H1 (cell line): Measurements from ENCODE around the gene NR2F6. TPM values are rescaled to one million over a fixed set of nuclear protein-coding genes. Genes with fewer than 3 reads are reported as not detected.
A peak's percentile ranks its signal among the peaks of the same experiment; 100 is the strongest.

Source experiments
- ASH2L ChIP-seq: fragments of 200-600, 300-600 bp; sonication (generic); IDR thresholded peaks from one replicate; pipeline ENCODE4 v1.7.1; 2017; ENCODE audit warnings: low read length
- ATF2 ChIP-seq: IDR thresholded peaks from 2 replicates; pipeline ENCODE4 v1.6.1; 2012; ENCODE audit warnings: low read length, inconsistent platforms
- CHD1 ChIP-seq: IDR thresholded peaks from 2 replicates; pipeline ENCODE4 v1.6.1; 2012; ENCODE audit warnings: low read depth, low read length, improper control_type of control experiment
- CTBP2 ChIP-seq: IDR thresholded peaks from 2 replicates; pipeline ENCODE4 v1.7.0; 2011; ENCODE audit warnings: borderline replicate concordance, mild to moderate bottlenecking, moderate library complexity, mixed read lengths, low read length; ENCODE audit not compliant: insufficient read depth, insufficient read length
- EGR1 ChIP-seq: IDR thresholded peaks from 2 replicates; pipeline ENCODE4 v1.6.1; 2011; ENCODE audit warnings: low read depth, low read length, borderline replicate concordance
- GABPA ChIP-seq: IDR thresholded peaks from 2 replicates; pipeline ENCODE4 v1.6.1; 2011; ENCODE audit warnings: mild to moderate bottlenecking, low read length, moderate library complexity, borderline replicate concordance; ENCODE audit not compliant: insufficient read depth
- JUND ChIP-seq: IDR thresholded peaks from 2 replicates; pipeline ENCODE4 v1.6.1; 2011; ENCODE audit warnings: mild to moderate bottlenecking, improper control_type of control experiment, low read length
- KDM1A ChIP-seq: fragments of 200-600, 300-600 bp; sonication (generic); IDR thresholded peaks from 2 replicates; pipeline ENCODE4 v1.7.1; 2016; ENCODE audit warnings: mild to moderate bottlenecking, low read length, borderline replicate concordance
- KDM4A ChIP-seq: IDR thresholded peaks from one replicate; pipeline ENCODE4 v1.7.1; 2012; ENCODE audit warnings: low read depth, mild to moderate bottlenecking, moderate library complexity, low read length, inconsistent platforms; ENCODE audit not compliant: severe bottlenecking
- NRF1 ChIP-seq: IDR thresholded peaks from 2 replicates; pipeline ENCODE4 v1.6.1; 2011; ENCODE audit warnings: mild to moderate bottlenecking, low read depth, low read length, improper control_type of control experiment
- POLR2A ChIP-seq, 2 experiments: IDR thresholded peaks; 1 replicate in 1 of 2; 2 replicates in 1 of 2; pipeline ENCODE4 v1.6.1; 2011; ENCODE audit warnings: low read depth in 2 of 2, low read length in 2 of 2, mild to moderate bottlenecking in 2 of 2; ENCODE audit errors: control extremely low read depth in 1 of 2
- POU5F1 ChIP-seq: IDR thresholded peaks from 2 replicates; pipeline ENCODE4 v1.6.1; 2011; ENCODE audit warnings: low read depth, mild to moderate bottlenecking, low read length, moderate library complexity
- RAD21 ChIP-seq, 2 experiments: IDR thresholded peaks in 1 of 2; conservative IDR thresholded peaks in 1 of 2; 2 replicates each; pipeline ENCODE4 v1.6.1; 2011; ENCODE audit warnings: low read depth in 2 of 2, low read length in 2 of 2, improper control_type of control experiment in 1 of 2, inconsistent platforms in 1 of 2, mild to moderate bottlenecking in 1 of 2, moderate library complexity in 1 of 2
- RFX5 ChIP-seq: IDR thresholded peaks from 2 replicates; pipeline ENCODE4 v1.6.1; 2011; ENCODE audit warnings: low read depth, low read length, improper control_type of control experiment, borderline replicate concordance
- SP1 ChIP-seq: IDR thresholded peaks from 2 replicates; pipeline ENCODE4 v1.6.1; 2011; ENCODE audit warnings: low read depth, low read length
- SP2 ChIP-seq: IDR thresholded peaks from 2 replicates; pipeline ENCODE4 v1.6.1; 2012; ENCODE audit warnings: mild to moderate bottlenecking, low read length, inconsistent platforms
- SUZ12 ChIP-seq: fragments of 200-600 bp; sonication (generic); IDR thresholded peaks from 2 replicates; pipeline ENCODE4 v1.6.1; 2012; ENCODE audit warnings: mild to moderate bottlenecking, inconsistent platforms, low read length, moderate library complexity, mixed read lengths
- TBP ChIP-seq: IDR thresholded peaks from 2 replicates; pipeline ENCODE4 v1.6.1; 2011; ENCODE audit warnings: low read depth, low read length, improper control_type of control experiment
- ZNF274 ChIP-seq: IDR thresholded peaks from 2 replicates; pipeline ENCODE4 v1.7.0; 2012; ENCODE audit warnings: low read length, borderline replicate concordance; ENCODE audit errors: extremely low read depth
- polyA plus RNA-seq, 7 experiments: library from polyadenylated mRNA; depleted of rRNA in 3 of 7; stranded (reverse) in 5 of 7; unstranded in 2 of 7; fragments of >200 nt in 5 of 7; fragments of 200-250 nt in 2 of 7; gene quantifications; 1 replicate in 5 of 7; 2 replicates in 1 of 7; 4 replicates in 1 of 7; pipeline versions ENCODE4 v1.2.1 to v1.2.3, GENCODE V29; 2011 to 2013; ENCODE audit warnings: missing spikeins in 2 of 7, mixed read lengths in 2 of 7
- total RNA-seq: library from RNA; stranded (reverse); fragmentation: NEBNext Ultra II Directional; extraction: Animal tissue kit (Norgen Biotek cat#: 25700); gene quantifications from 2 replicates; pipeline ENCODE4 v1.2.1, GENCODE V29; 2021

NR2F6 gene
- total and polyA plus RNA-seq, 2 of the 8 experiments (the other 6 are each of a cell fraction or from before 2014, with no cell fraction given), result 99.7 to 114 TPM

- TF ChIP-seq ATF2 (no peak), GABPA (no peak), ASH2L (peak; percentile 19), POU5F1 (no peak), KDM4A (no peak), RFX5 (no peak), CHD1 (no peak), ZNF274 (no peak), NRF1 (no peak), TBP (no peak), SP1 (no peak), POLR2A (IDR thresholded peaks at IDR 0.05; ENCODE audit: control extremely low read depth in 1 of 2, low read depth in 2 of 2, low read length in 2 of 2) (peak in 1 of 2 experiments; percentile 8; a peak in 1 of 3 replicates), KDM1A (no peak), SUZ12 (no peak), SP2 (no peak), JUND (no peak), EGR1 (no peak), RAD21 (IDR thresholded peaks at IDR 0.05 in 1 of 2, conservative IDR thresholded peaks at IDR 0.05 in 1 of 2; ENCODE audit: low read depth in 2 of 2, low read length in 2 of 2) (peak; percentile 23 to 37), CTBP2 (no peak)
Measured at GRCh38 chr19:17235300-17235970, 10.3 kb downstream of the NR2F6 start (continued).
